ENCODE measurements around the gene EDRF1. TPM values are rescaled to one million over a fixed set of nuclear protein-coding genes. Genes with fewer than 3 reads are reported as not detected.

Gene EDRF1
- total RNA-seq, 1 experiment from 2014 or later = 40.5 TPM

GRCh38 chr10:125734823-125735222 is 15.3 kb downstream of the EDRF1 start:
- Histone ChIP-seq H3K36me3 (ENCODE audit: insufficient read depth, low read length, poor library complexity, severe bottlenecking) (peaks cover 91% of the 10 kb centered on the region), H3K27ac (ENCODE audit: low read depth, low read length, poor library complexity, severe bottlenecking) (no peak overlapping the region), H3K27me3 (replicated peaks; ENCODE audit: insufficient read depth, low read depth, low read length, poor library complexity) (no peaks in the 10 kb centered on the region), H3K9me3 (ENCODE audit: low read depth, low read length, poor library complexity, severe bottlenecking) (no peaks in the 10 kb centered on the region), H3K4me3 (ENCODE audit: low read depth, low read length, poor library complexity, severe bottlenecking) (no peak overlapping the region), H3K4me1 (ENCODE audit: insufficient read depth, low read length, poor library complexity, severe bottlenecking) (no peaks in the 10 kb centered on the region)
- CTCF ChIA-PET = no interaction called here
- intact Hi-C loops (cut with micrococcal nuclease; ENCODE audit: unreplicated experiment) = no loop called here
- DNase-seq (ENCODE audit: low spot score) = no peak
- BruUV-seq (replicated peaks) = no TSS peak
- TF ChIP-seq CTCF (conservative IDR thresholded peaks at IDR 0.05; ENCODE audit: low read depth, low read length) (peak; percentile 31; the same call in 1 of the 2 replicates), EZH2 (IDR thresholded peaks at IDR 0.05; ENCODE audit: borderline replicate concordance, low read depth, low read length, poor library complexity, severe bottlenecking) (no peak)
- POLR2A ChIA-PET (ENCODE audit: low non-redundant PET) = no interaction called here

- H3K27ac ChIP-seq (ENCODE audit: low read depth, low read length, poor library complexity, severe bottlenecking) = no peak overlapping the region
- POLR2A ChIA-PET (ENCODE audit: low non-redundant PET) = no interaction called here
- intact Hi-C loops (cut with micrococcal nuclease; ENCODE audit: unreplicated experiment) = no loop called here
- no TSS peak for BruUV-seq (replicated peaks)
- TF ChIP-seq CTCF (conservative IDR thresholded peaks at IDR 0.05; ENCODE audit: low read depth, low read length) (no peak), EZH2 (IDR thresholded peaks at IDR 0.05; ENCODE audit: borderline replicate concordance, low read depth, low read length, poor library complexity, severe bottlenecking) (no peak)
- no peaks in the 10 kb centered on the region for H3K9me3 ChIP-seq (ENCODE audit: low read depth, low read length, poor library complexity, severe bottlenecking)
- peaks cover 92% of the 10 kb centered on the region for H3K36me3 ChIP-seq (ENCODE audit: insufficient read depth, low read length, poor library complexity, severe bottlenecking)
- CTCF ChIA-PET = no interaction called here
- H3K27me3 ChIP-seq (replicated peaks; ENCODE audit: insufficient read depth, low read depth, low read length, poor library complexity) = no peaks in the 10 kb centered on the region
- no peak for DNase-seq (ENCODE audit: low spot score)
- no peak overlapping the region for H3K4me3 ChIP-seq (ENCODE audit: low read depth, low read length, poor library complexity, severe bottlenecking)
- H3K4me1 ChIP-seq (ENCODE audit: insufficient read depth, low read length, poor library complexity, severe bottlenecking) = no peaks in the 10 kb centered on the region
Measured at GRCh38 chr10:125738206-125738605, 18.7 kb downstream of the EDRF1 start.

- Histone ChIP-seq H3K27ac (ENCODE audit: low read depth, low read length, poor library complexity, severe bottlenecking) (no peak overlapping the region), H3K27me3 (replicated peaks; ENCODE audit: insufficient read depth, low read depth, low read length, poor library complexity) (no peaks in the 10 kb centered on the region), H3K36me3 (ENCODE audit: insufficient read depth, low read length, poor library complexity, severe bottlenecking) (peaks cover 88% of the 10 kb centered on the region), H3K4me1 (ENCODE audit: insufficient read depth, low read length, poor library complexity, severe bottlenecking) (no peaks in the 10 kb centered on the region), H3K9me3 (ENCODE audit: low read depth, low read length, poor library complexity, severe bottlenecking) (no peaks in the 10 kb centered on the region), H3K4me3 (ENCODE audit: low read depth, low read length, poor library complexity, severe bottlenecking) (no peak overlapping the region)
- no TSS peak for BruUV-seq (replicated peaks)
- ChIA-PET POLR2A (ENCODE audit: low non-redundant PET) (no interaction called here), CTCF (no interaction called here)
- no peak for DNase-seq (ENCODE audit: low spot score)
- TF ChIP-seq EZH2 (IDR thresholded peaks at IDR 0.05; ENCODE audit: borderline replicate concordance, low read depth, low read length, poor library complexity, severe bottlenecking) = no peak
- TF ChIP-seq CTCF (conservative IDR thresholded peaks at IDR 0.05; ENCODE audit: low read depth, low read length) = no peak
- intact Hi-C loops (cut with micrococcal nuclease; ENCODE audit: unreplicated experiment) = no loop called here
Measured at GRCh38 chr10:125739994-125740679, 20.6 kb downstream of the EDRF1 start.

Measured in A673 (cell line).